HG02973 (cell line): ENCODE data around the gene ATXN1.

Experiments
- ATAC-seq: cut with Tn5 transposase; IDR thresholded peaks from one replicate; pipeline ENCODE4 v1.9.1; 2021; ENCODE audit warnings: moderate library complexity; ENCODE audit not compliant: unreplicated experiment

Gene ATXN1

DNA sequence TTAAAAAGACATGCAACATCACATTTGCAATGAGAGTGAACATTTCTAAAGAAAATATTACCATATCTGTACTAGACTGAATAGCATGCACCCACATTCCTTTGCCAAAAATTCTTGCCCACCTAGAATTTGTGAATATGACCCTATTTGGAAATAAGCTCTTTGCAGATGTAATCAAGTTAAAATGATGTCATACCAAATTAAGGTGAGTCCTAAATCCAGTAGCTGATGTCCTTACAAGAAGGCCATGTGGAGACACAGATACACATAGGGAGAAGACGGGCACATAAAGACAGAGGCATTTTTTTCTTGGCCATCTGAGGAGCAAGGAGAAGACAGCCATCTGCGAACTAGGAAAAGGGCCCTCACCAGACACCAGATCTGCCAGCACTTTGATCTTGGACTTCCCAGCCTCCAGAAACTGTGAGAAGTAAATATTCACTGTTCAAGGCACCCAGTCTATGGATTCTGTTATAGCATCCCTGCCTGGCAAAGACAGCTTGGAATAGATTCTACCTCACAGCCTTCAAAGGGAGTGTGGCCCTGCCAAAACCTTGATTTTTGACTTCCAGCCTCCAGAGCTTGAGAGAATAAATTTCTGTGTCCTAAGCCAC lies 22.8 kb upstream of the ATXN1 start:
- ATAC-seq, result no peak

GRCh38 chr6:16783509-16783908 lies 22.2 kb upstream of the ATXN1 start:
- no peak for ATAC-seq

DNA sequence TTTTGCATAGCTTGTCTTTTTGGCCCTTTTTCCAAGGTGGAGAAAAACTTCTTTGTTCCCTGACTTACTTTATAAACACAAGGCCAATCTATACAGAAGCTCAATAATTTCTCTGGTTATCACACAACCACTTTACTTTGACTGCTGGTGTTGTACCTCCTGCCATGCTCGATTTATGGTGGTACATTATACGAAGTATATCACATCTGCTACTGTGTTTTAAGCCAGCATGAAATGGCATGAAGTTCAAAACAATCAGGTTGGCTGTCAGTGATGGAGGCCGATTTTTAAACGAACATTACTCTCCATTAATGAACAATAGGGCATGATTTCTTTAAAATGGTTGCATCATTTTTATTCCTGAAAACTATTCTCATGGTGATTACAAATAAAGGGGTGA lies 21.0 kb upstream of the ATXN1 start:
- no peak for ATAC-seq

DNA sequence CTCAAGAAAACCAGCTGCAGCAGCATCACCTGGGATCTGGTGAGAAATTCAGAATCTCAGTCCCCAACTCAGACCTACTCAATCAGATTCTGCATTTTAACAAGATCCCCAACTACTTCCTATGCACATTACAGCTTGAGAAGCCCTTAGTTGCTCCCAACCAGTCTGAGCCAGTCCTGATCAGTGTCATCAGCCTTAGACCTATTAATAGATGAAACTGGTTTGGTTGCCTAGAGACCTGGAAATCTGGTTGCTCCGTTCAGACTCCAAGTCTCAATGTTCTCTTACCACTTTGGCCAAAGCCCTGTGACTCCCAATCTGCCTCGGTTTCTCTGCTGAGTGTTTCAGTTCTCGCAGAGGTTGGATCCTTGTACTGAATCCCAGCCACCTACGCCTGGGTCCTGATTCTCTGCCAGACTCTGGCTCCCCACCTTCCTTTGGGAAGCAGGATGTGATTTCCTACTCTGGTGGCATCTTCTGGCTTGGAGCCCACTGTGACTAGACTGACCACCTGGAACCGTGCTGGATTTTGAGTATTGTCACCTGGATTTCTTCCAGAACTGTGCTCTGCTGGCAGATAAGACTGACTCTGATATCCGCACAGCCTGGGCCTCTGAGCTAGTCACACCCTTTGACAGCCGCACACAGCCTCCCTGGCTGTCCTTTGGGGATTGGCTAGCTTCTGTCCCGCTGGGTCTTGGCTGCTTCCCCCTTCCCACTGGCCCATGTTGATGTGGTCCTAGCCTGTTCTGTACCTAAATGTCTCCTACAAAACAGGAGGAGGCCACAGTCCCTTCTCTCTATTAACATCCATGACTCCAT lies 20.3 kb upstream of the ATXN1 start:
- ATAC-seq, result no peak

DNA sequence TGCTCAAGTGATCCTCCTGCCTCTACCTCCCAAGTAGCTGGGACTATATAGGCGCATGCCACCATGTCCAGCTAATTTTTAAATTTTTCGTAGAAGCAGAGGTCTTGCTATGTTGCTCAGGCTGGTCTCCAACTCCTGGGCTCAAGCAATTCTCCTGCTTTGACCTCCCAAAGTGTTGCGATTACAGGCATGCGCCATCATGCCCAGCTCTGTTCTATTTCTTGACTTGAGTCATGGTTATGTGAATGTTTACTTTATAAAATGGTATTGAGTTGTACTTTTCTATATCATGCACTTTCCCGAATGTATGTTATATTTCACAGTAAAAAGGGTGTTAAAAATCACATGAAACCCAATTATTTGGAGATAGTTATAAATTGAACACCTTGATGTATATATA lies 17.3 kb upstream of the ATXN1 start:
- no peak for ATAC-seq

GRCh38 chr6:16777794-16778193 lies 16.5 kb upstream of the ATXN1 start:
- no peak for ATAC-seq

DNA sequence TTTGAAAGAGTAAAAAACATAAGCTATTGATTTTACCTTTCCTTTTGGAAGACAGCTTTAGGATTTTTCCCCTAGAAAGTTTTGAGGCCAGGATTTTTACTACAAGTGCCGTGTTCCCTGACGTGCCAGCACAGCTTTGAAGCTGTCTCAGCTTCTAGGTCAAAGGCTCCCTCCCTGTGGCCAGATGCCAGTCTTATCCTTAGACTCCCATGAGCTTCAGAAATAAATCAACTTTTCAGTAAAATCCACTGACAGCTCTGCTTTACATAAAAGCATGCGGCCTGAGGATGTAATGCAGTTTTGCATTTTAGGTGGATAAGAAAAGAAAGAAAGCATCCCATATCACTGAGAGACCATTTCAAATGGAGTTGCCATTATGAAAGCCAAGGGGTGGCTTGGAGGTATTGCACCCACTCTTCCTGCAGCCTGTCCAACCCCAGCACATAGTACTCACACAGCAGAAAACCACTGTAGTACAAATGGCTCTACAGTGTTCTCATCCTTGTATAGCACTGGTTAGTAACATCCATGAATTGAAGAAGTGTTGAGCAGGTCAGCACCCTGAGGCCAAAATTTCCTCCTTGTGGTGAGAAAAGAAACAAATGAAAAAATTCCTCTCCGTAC lies 15.2 kb upstream of the ATXN1 start:
- ATAC-seq, result no peak

DNA sequence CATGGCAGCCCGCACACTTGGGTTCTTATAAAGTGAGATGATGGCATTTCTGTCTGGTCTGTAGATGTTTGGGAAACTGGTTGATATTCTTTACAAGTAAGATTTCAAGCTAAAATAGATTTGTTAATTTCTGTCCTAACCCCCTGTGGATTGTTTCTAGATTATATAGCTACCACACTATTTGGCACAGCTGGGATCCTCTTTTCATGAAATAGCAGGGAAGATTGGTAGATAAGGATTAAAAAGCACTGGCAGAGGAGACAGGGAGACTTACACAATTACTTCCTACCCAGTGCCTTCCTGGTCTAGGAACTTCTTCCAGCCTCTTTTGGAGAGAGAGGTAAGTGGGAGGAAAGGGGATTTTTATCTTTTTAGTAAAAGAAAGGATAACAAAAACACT lies 13.2 kb upstream of the ATXN1 start:
- ATAC-seq, result no peak

DNA sequence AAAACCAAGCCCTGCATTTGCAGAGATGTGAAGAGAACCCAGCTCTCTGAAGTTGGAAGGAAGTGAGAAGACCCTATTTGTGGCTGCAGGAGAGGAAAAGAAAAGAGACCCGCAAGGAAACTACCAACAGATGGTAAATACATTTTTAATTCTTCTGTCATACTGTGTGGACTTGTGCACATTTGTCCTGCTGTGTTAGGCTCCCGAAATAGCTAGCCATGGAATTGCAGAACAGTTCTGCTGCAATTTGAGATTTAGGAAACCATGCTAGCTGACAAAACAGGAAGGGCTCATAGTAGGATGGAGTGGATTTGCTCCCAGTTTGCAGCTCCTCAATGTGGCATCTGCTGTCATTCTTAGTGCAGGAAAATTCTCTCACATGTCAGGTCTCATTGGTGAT lies 12.1 kb upstream of the ATXN1 start:
- ATAC-seq, result no peak

GRCh38 chr6:16770701-16771569 lies 9.7 kb upstream of the ATXN1 start:
- peak; percentile 93 for ATAC-seq

- no peak for ATAC-seq
Observed at GRCh38 chr6:16769986-16770376, 8.7 kb upstream of the ATXN1 start.

- ATAC-seq, result no peak
Observed at GRCh38 chr6:16769131-16769985, 8.1 kb upstream of the ATXN1 start.

DNA sequence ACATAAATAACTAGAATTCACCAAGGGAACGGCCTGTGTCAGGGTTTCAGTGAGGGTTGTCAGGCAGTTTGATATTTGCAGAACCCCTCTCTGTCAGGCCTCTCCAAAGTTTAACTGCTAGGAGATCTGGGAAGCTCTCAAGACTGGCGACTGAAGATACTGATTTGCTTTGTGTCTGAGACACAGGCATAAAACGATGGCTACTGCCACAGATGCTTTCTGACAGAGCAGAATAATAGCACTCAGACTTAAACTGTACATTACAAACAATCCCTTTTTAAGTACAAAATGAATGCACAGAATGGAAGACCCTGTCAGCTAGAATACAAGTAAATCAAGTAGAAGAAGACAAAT lies 7.2 kb upstream of the ATXN1 start:
- no peak for ATAC-seq

- no peak for ATAC-seq
Observed at GRCh38 chr6:16767765-16768476, 6.7 kb upstream of the ATXN1 start.

- ATAC-seq, result no peak
Observed at GRCh38 chr6:16766836-16767745, 5.8 kb upstream of the ATXN1 start.

DNA sequence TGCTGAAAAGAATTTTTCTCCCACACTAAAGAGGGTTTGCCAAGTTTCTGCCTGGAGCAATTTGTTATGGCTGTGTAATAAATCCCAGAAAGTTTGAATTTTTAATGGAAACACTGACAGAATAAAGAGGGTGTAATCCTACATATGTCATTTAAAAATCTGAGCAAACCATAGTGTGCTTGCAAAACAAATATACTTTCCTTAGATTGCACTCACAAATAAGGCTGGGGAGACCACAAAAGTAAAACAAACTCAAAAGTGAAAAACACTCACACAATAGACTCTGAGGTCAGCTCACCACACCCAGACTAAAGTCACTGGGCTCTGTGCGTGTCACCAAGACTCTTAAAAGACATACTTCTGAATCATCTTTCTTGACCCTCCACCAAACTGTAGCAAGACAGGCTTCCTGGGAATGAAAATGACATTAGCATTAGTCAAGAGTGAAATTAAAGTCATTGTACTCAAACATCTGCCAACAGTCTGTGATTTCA lies 4.8 kb upstream of the ATXN1 start:
- no peak for ATAC-seq

DNA sequence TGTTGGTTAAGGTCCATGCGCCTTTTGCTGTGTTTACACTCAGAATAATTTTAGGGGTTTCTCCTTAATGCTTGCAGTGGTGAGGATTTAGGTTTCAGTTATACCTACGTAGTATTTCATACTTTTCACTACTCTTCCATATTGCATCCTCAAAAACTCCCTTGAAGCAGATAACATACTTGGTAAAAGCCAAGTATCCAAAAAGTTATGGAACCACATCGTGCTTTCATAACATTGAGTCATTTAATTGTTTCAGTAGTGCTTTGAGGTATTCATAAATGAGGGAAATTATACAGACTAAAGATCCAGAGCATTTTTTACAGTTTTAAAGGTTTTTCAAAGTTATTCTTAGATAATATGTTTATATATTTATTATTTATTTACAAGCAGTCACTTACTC lies 4.0 kb upstream of the ATXN1 start:
- no peak for ATAC-seq

DNA sequence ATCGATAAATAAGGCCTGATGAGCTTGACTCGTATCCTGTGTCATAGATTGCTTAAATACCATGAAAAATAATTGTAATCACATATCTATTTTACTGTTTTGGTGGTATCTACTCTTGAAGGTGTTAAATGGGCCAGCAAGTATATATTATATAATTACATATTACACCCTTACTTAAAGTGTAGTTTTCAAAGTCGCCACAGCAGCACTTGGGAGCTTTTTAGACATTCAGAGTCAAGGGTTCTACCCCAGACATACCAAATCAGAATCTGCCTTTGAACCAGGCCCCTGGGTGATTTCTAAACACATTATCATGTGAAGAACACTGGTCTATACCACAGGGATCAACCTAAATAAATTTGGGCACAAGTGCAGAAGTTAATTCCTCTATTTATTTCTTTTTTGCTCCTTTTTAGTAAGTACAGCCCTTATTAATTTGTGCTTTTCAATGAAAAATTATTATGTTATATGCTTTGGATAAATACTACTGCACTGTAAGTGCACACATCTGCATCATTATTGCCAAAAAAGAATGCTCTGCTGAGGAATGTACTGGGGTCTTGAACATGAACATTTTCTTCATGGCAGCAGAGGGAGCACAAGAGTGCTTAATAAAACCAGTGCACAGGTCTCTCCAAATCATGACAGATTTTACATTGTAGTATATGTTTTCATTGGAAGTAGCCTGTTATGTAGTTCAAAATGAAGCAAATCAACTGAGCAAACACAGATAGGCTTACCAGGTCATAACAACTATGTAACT lies 3.1 kb upstream of the ATXN1 start:
- no peak for ATAC-seq
